Hepatocyte (in vitro differentiated cells): ENCODE measurements around the gene F12. TPM values are rescaled to one million over a fixed set of nuclear protein-coding genes. Genes with fewer than 3 reads are reported as not detected.
"Not testable (repeated sequence)": the region's sequence is repeated elsewhere in the genome, so short reads cannot be mapped to it uniquely, and the experiment has no call there.

Source experiments
- DNase-seq: peaks from one replicate; pipeline ENCODE4 v3.0.0-alpha.2; 2016; ENCODE audit warnings: low spot score
- H2AFZ ChIP-seq: fragments of 200-600 bp; sonication (generic); 2 replicates; pipeline ENCODE4 v1.6.0; 2016; ENCODE audit warnings: antibody characterized with exemption, mild to moderate bottlenecking
- H3K27ac ChIP-seq: fragments of 200-600 bp; sonication (generic); 2 replicates; pipeline ENCODE4 v1.5.1; 2016; ENCODE audit warnings: mild to moderate bottlenecking
- H3K27me3 ChIP-seq: fragments of 200-600 bp; sonication (generic); 2 replicates; pipeline ENCODE4 v1.6.1; 2016
- H3K36me3 ChIP-seq: fragments of 200-600 bp; sonication (generic); replicated peaks from 2 replicates; pipeline ENCODE4 v1.5.1; 2016; ENCODE audit warnings: low read depth; ENCODE audit not compliant: insufficient read depth
- H3K4me1 ChIP-seq: fragments of 200-600 bp; sonication (generic); 2 replicates; pipeline ENCODE4 v1.5.1; 2016; ENCODE audit warnings: mild to moderate bottlenecking, moderate library complexity; ENCODE audit not compliant: insufficient read depth
- H3K4me2 ChIP-seq: fragments of 200-600 bp; sonication (generic); 2 replicates; pipeline ENCODE4 v1.6.0; 2016
- H3K4me3 ChIP-seq: fragments of 200-600 bp; sonication (generic); 2 replicates; pipeline ENCODE4 v1.5.1; 2016; ENCODE audit warnings: mild to moderate bottlenecking
- H3K79me2 ChIP-seq: fragments of 200-600 bp; sonication (generic); 2 replicates; pipeline ENCODE4 v1.6.0; 2017; ENCODE audit warnings: mild to moderate bottlenecking
- H3K9me2 ChIP-seq: fragments of 200-600 bp; sonication (generic); replicated peaks from 2 replicates; pipeline ENCODE4 v1.6.0; 2017; ENCODE audit warnings: mild to moderate bottlenecking; ENCODE audit not compliant: insufficient read depth
- H3K9me3 ChIP-seq: fragments of 200-600 bp; sonication (generic); 2 replicates; pipeline ENCODE4 v1.5.1; 2016; ENCODE audit warnings: low read depth, mild to moderate bottlenecking
- H4K20me1 ChIP-seq: fragments of 200-600 bp; sonication (generic); 2 replicates; pipeline ENCODE4 v1.6.0; 2016; ENCODE audit warnings: mild to moderate bottlenecking; ENCODE audit not compliant: insufficient read depth, poor library complexity, severe bottlenecking
- CTCF ChIP-seq: fragments of 200-600 bp; sonication (generic); IDR thresholded peaks from 2 replicates; pipeline ENCODE4 v1.5.1; 2016; ENCODE audit warnings: antibody characterized with exemption, mild to moderate bottlenecking; ENCODE audit not compliant: poor library complexity
- EZH2 ChIP-seq: fragments of 200-600 bp; sonication (generic); IDR thresholded peaks from 2 replicates; pipeline ENCODE4 v1.6.1; 2016; ENCODE audit warnings: antibody characterized with exemption, mild to moderate bottlenecking, borderline replicate concordance
- EZH2phosphoT487 ChIP-seq: fragments of 200-600 bp; sonication (generic); IDR thresholded peaks from one replicate; pipeline ENCODE4 v1.6.1; 2018; ENCODE audit warnings: antibody characterized with exemption, mild to moderate bottlenecking, low read depth, moderate library complexity; ENCODE audit not compliant: unreplicated experiment, severe bottlenecking
- WGBS: methylation state at CpG from one replicate; pipeline ENCODE4 v1.1.6; 2016; ENCODE audit warnings: low lambda C conversion rate; ENCODE audit errors: missing lambda C conversion rate; 5-methylcytosine and 5-hydroxymethylcytosine counted together
- polyA plus RNA-seq: library from polyadenylated mRNA; unstranded; fragments of >200 nt; fragmentation: Nextera tagmentation; extraction: Ambion mirVana; gene quantifications from 2 replicates; pipeline ENCODE4 v1.2.1, GENCODE V29; 2016
- total RNA-seq: library from RNA; depleted of rRNA; stranded (reverse); fragments of >200 nt; gene quantifications from 2 replicates; pipeline ENCODE4 v1.2.3, GENCODE V29; 2014

The F12 gene
- total and polyA plus RNA-seq, 2 experiments from 2014 or later = 18.2 to 46.6 TPM

- H3K9me2 ChIP-seq = no peaks in the 10 kb centered on the region
- 89% methylated on average over 2 of the region's 2 CpGs for WGBS
- no peak overlapping the region for H2AFZ ChIP-seq
- H3K27ac ChIP-seq = no peak overlapping the region
- H4K20me1 ChIP-seq = peaks cover 4% of the 10 kb centered on the region
- H3K79me2 ChIP-seq = peaks cover 19% of the 10 kb centered on the region
- H3K4me2 ChIP-seq = no peak overlapping the region
- TF ChIP-seq EZH2phosphoT487 = no peak
- TF ChIP-seq CTCF = no peak
- TF ChIP-seq EZH2 = no peak
- no peaks in the 10 kb centered on the region for H3K9me3 ChIP-seq
- peaks cover 9% of the 10 kb centered on the region for H3K4me1 ChIP-seq
- no peak for DNase-seq
- no peak overlapping the region for H3K4me3 ChIP-seq
- no peaks in the 10 kb centered on the region for H3K36me3 ChIP-seq
- H3K27me3 ChIP-seq = no peaks in the 10 kb centered on the region
Measured at GRCh38 chr5:177423671-177424070, 14.3 kb upstream of the F12 start.

- H3K4me3 ChIP-seq = no peak overlapping the region
- no peak overlapping the region for H2AFZ ChIP-seq
- H3K4me2 ChIP-seq = no peak overlapping the region
- no peaks in the 10 kb centered on the region for H3K79me2 ChIP-seq
- H3K9me2 ChIP-seq = no peaks in the 10 kb centered on the region
- no peak for DNase-seq
- no peaks in the 10 kb centered on the region for H3K36me3 ChIP-seq
- no peaks in the 10 kb centered on the region for H3K27me3 ChIP-seq
- no peak overlapping the region for H3K27ac ChIP-seq
- no peak for TF ChIP-seq EZH2phosphoT487
- no peak for TF ChIP-seq CTCF
- no peak for TF ChIP-seq EZH2
- H3K4me1 ChIP-seq = no peaks in the 10 kb centered on the region
- H3K9me3 ChIP-seq = no peaks in the 10 kb centered on the region
- no peaks in the 10 kb centered on the region for H4K20me1 ChIP-seq
- WGBS = 88% methylated on average over 6 of the region's 6 CpGs
Measured at GRCh38 chr5:177421062-177421798, 11.9 kb upstream of the F12 start.

GRCh38 chr5:177420472-177420871 lies 11.1 kb upstream of the F12 start:
- not testable (repeated sequence) for H3K27me3 ChIP-seq, H2AFZ ChIP-seq, H3K4me2 ChIP-seq, H3K36me3 ChIP-seq, H3K9me2 ChIP-seq, H4K20me1 ChIP-seq, H3K4me1 ChIP-seq, H3K4me3 ChIP-seq, H3K27ac ChIP-seq, DNase-seq, H3K9me3 ChIP-seq, H3K79me2 ChIP-seq
- WGBS = 89% methylated on average over 7 of the region's 7 CpGs

GRCh38 chr5:177419046-177419445 lies 9.7 kb upstream of the F12 start:
- 92% methylated on average over 3 of the region's 3 CpGs for WGBS
- no peaks in the 10 kb centered on the region for H3K9me3 ChIP-seq
- no peak overlapping the region for H3K27ac ChIP-seq
- H2AFZ ChIP-seq = no peak overlapping the region
- no peaks in the 10 kb centered on the region for H3K27me3 ChIP-seq
- no peaks in the 10 kb centered on the region for H3K79me2 ChIP-seq
- no peak overlapping the region for H3K4me3 ChIP-seq
- H3K36me3 ChIP-seq = no peaks in the 10 kb centered on the region
- H3K4me2 ChIP-seq = no peak overlapping the region
- no peaks in the 10 kb centered on the region for H3K9me2 ChIP-seq
- TF ChIP-seq EZH2phosphoT487 (no peak), EZH2 (no peak), CTCF (no peak)
- no peak for DNase-seq
- H4K20me1 ChIP-seq = no peaks in the 10 kb centered on the region
- no peaks in the 10 kb centered on the region for H3K4me1 ChIP-seq

- H3K9me3 ChIP-seq, H3K4me1 ChIP-seq, H4K20me1 ChIP-seq, H3K27ac ChIP-seq, H3K79me2 ChIP-seq, H3K27me3 ChIP-seq, H2AFZ ChIP-seq, H3K4me2 ChIP-seq, DNase-seq, H3K9me2 ChIP-seq, H3K36me3 ChIP-seq, H3K4me3 ChIP-seq: not testable (repeated sequence)
- 88% methylated on average over 6 of the region's 6 CpGs for WGBS
Measured at GRCh38 chr5:177417081-177417480, 7.7 kb upstream of the F12 start.
